Measurements from ENCODE around the gene CPSF7.

DNA sequence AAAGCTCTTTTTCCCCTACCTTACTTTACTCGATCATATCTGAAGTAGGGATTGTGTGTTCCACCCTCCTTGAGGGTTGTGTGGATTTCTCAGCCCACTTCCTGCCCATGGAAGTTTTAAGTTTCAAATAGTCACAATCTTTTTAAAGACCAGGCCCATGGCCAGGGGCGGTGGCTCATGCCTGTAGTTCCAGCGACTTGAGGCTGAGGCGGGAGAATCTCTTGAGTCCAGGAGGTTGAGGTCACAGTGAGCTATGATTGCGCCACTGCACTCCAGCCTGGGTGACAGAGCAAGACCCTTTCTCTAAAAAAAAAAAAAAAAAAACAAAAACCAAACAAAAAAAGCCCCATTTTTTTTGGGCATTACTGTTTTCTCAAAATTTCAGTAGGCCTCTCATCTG is 42.5 kb upstream of the CPSF7 start:
- TF ChIP-seq, protein P1, sequence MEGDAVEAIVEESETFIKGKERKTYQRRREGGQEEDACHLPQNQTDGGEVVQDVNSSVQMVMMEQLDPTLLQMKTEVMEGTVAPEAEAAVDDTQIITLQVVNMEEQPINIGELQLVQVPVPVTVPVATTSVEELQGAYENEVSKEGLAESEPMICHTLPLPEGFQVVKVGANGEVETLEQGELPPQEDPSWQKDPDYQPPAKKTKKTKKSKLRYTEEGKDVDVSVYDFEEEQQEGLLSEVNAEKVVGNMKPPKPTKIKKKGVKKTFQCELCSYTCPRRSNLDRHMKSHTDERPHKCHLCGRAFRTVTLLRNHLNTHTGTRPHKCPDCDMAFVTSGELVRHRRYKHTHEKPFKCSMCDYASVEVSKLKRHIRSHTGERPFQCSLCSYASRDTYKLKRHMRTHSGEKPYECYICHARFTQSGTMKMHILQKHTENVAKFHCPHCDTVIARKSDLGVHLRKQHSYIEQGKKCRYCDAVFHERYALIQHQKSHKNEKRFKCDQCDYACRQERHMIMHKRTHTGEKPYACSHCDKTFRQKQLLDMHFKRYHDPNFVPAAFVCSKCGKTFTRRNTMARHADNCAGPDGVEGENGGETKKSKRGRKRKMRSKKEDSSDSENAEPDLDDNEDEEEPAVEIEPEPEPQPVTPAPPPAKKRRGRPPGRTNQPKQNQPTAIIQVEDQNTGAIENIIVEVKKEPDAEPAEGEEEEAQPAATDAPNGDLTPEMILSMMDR (IDR thresholded peaks at IDR 0.05): no peak
- peak in 1 of 3 donors; percentile 33 for TF ChIP-seq POLR2AphosphoS5 (IDR thresholded peaks at IDR 0.05)
